Bronchial epithelial cell (primary cell): ENCODE results near the gene MYO10. TPM values are rescaled to one million over a fixed set of nuclear protein-coding genes. Genes with fewer than 3 reads are reported as not detected.

Source experiments
- DNase-seq: peaks from one replicate; pipeline ENCODE4 v3.0.0-alpha.2; 2010; ENCODE audit warnings: low read depth
- FAIRE-seq: peaks from 2 replicates; lab custom pipeline; 2011; peaks lifted over from hg19 to GRCh38; lab: Jason Lieb, UNC
- H3K27me3 ChIP-seq: 2 replicates; pipeline ENCODE4 v1.5.1; 2011; ENCODE audit warnings: low read length; ENCODE audit not compliant: control insufficient read depth, insufficient read depth
- H3K36me3 ChIP-seq: 2 replicates; pipeline ENCODE4 v1.5.1; 2011; ENCODE audit warnings: low read length; ENCODE audit not compliant: control insufficient read depth, insufficient read depth
- H3K4me3 ChIP-seq: 2 replicates; pipeline ENCODE4 v1.5.1; 2011; ENCODE audit warnings: mild to moderate bottlenecking, low read depth, low read length, control low read depth
- CTCF ChIP-seq: IDR thresholded peaks from 2 replicates; pipeline ENCODE4 v1.5.1; 2011; ENCODE audit warnings: mild to moderate bottlenecking, moderate library complexity, low read length, control low read depth, inconsistent platforms; ENCODE audit not compliant: insufficient read depth, severe bottlenecking
- total RNA-seq: library from RNA; depleted of rRNA; stranded (reverse); fragments of >200 nt; gene quantifications from 2 replicates; pipeline ENCODE4 v1.2.1, GENCODE V29; 2014

MYO10 gene
- total RNA-seq, 1 donor from 2014 or later: 39.5 TPM

- no peak for DNase-seq
- no peak for TF ChIP-seq CTCF
- H3K4me3 ChIP-seq: no peak overlapping the region
- no peaks in the 10 kb centered on the region for H3K27me3 ChIP-seq
- H3K36me3 ChIP-seq: peaks cover 25% of the 10 kb centered on the region
- no peak for FAIRE-seq
Observed at GRCh38 chr5:16707869-16708192, 228.3 kb downstream of the MYO10 start.

GRCh38 chr5:16707168-16707868 lies 228.8 kb downstream of the MYO10 start:
- no peak for FAIRE-seq
- peaks cover 27% of the 10 kb centered on the region for H3K36me3 ChIP-seq
- no peak for TF ChIP-seq CTCF
- H3K27me3 ChIP-seq: no peaks in the 10 kb centered on the region
- H3K4me3 ChIP-seq: no peak overlapping the region
- DNase-seq: no peak

- Histone ChIP-seq H3K36me3 (peaks cover 34% of the 10 kb centered on the region), H3K27me3 (no peaks in the 10 kb centered on the region), H3K4me3 (no peak overlapping the region)
- no peak for TF ChIP-seq CTCF
- DNase-seq (no peak), FAIRE-seq (no peak)
Observed at GRCh38 chr5:16704945-16705344, 231.1 kb downstream of the MYO10 start.

- FAIRE-seq: no peak
- H3K36me3 ChIP-seq: peaks cover 36% of the 10 kb centered on the region
- no peak for TF ChIP-seq CTCF
Observed at GRCh38 chr5:16702964-16703363, 233.1 kb downstream of the MYO10 start.

GRCh38 chr5:16701134-16702099 lies 234.7 kb downstream of the MYO10 start:
- no peak for DNase-seq
- FAIRE-seq: no peak
- TF ChIP-seq CTCF: no peak
- H3K36me3 ChIP-seq: peaks cover 29% of the 10 kb centered on the region
- H3K27me3 ChIP-seq: no peaks in the 10 kb centered on the region
- no peak overlapping the region for H3K4me3 ChIP-seq

More at GRCh38 chr5:16702964-16703363, 233.1 kb downstream of the MYO10 start:
- no peak overlapping the region for H3K4me3 ChIP-seq
- no peaks in the 10 kb centered on the region for H3K27me3 ChIP-seq
- DNase-seq: no peak
